Kidney (tissue), 14 donors: Measurements from ENCODE around the gene ANGPTL4. TPM values are rescaled to one million over a fixed set of nuclear protein-coding genes. Genes with fewer than 3 reads are reported as not detected.
A peak's percentile ranks its signal among the peaks of the same experiment; 100 is the strongest.

ENCODE experiments used
- DNase-seq, 5 donors: peaks; one replicate each; pipeline ENCODE4 v3.0.0-alpha.2; 2013 to 2020
- FAIRE-seq: peaks from 2 replicates; lab custom pipeline; 2012; peaks lifted over from hg19 to GRCh38; lab: Jason Lieb, UNC
- H3K27ac ChIP-seq, 2 donors: one replicate each; pipeline ENCODE4 v1.7.0; 2013; ENCODE audit warnings: low read depth in 2 of 2, low read length in 2 of 2, inconsistent platforms in 1 of 2
- H3K27me3 ChIP-seq: one replicate; pipeline ENCODE4 v1.7.1; 2013; ENCODE audit warnings: low read length, inconsistent platforms; ENCODE audit not compliant: control insufficient read depth, insufficient read depth
- H3K36me3 ChIP-seq, 3 donors: one replicate each; pipeline versions ENCODE4 v1.7.0 to v1.7.1; 2013; ENCODE audit warnings: low read length in 3 of 3, control low read depth in 1 of 3, inconsistent platforms in 1 of 3; ENCODE audit not compliant: insufficient read depth in 3 of 3, control insufficient read depth in 2 of 3
- H3K4me1 ChIP-seq, 3 donors: one replicate each; pipeline versions ENCODE4 v1.7.0 to v1.7.1; 2013; ENCODE audit warnings: low read length in 3 of 3, inconsistent platforms in 1 of 3, low read depth in 1 of 3; ENCODE audit not compliant: control insufficient read depth in 2 of 3, insufficient read depth in 2 of 3
- H3K4me3 ChIP-seq, 3 donors: one replicate each; pipeline versions ENCODE4 v1.7.0 to v1.8.1; 2013; ENCODE audit warnings: low read length in 3 of 3, control low read depth in 1 of 3, inconsistent platforms in 1 of 3
- H3K9ac ChIP-seq, 3 donors: one replicate each; pipeline versions ENCODE4 v1.7.0 to v1.7.1; 2013; ENCODE audit warnings: low read length in 3 of 3, control low read depth in 1 of 3, inconsistent platforms in 1 of 3
- H3K9me3 ChIP-seq, 3 donors: one replicate each; pipeline versions ENCODE4 v1.7.0 to v1.7.1; 2013; ENCODE audit warnings: low read length in 3 of 3, control low read depth in 1 of 3, inconsistent platforms in 1 of 3; ENCODE audit not compliant: control insufficient read depth in 2 of 3, insufficient read depth in 1 of 3
- CTCF ChIP-seq: IDR thresholded peaks from 3 replicates; pipeline ENCODE4 v1.5.1; 2012; ENCODE audit warnings: mild to moderate bottlenecking, moderate library complexity, borderline replicate concordance; ENCODE audit not compliant: insufficient read depth; ENCODE audit errors: extremely low read depth
- intact Hi-C: fragments of 100-400 bp; cut with DNase I; formaldehyde crosslinking; loops from one replicate; pipeline ENCODE4 v1.11.1; 2022
- polyA plus RNA-seq: library from polyadenylated mRNA; stranded (reverse); fragments of 350-450 nt; fragmentation: Illumina TruSeq; extraction: RNeasy Lipid Tissue Mini Kit (QIAGEN cat#74804); gene quantifications from one replicate; pipeline ENCODE4 v1.2.3, GENCODE V29; 2014; ENCODE audit warnings: low read depth, low replicate concordance; ENCODE audit not compliant: insufficient read depth
- total RNA-seq: library from RNA; stranded (reverse); fragmentation: NEBNext Ultra II Directional; extraction: Animal tissue kit (Norgen Biotek cat#: 25700); gene quantifications from one replicate; pipeline ENCODE4 v1.2.1, GENCODE V29; 2021
- donor health status: control.
- donor health status: control.
- donor health status: control.
- donor health status: control.
- donor health status: control.
- donor health status: DM: yes; HTN: yes; CAD: no.
- donor health status: Normal renal cell carcinoma (clear cell type).

ANGPTL4 gene
- total and polyA plus RNA-seq, 2 donors from 2014 or later, result 7.2 to 40.3 TPM

- FAIRE-seq, result no peak
- peak in 1 of 5 donors; percentile 32 for DNase-seq
- H3K27ac ChIP-seq, result no peak overlapping the region
- no peak for TF ChIP-seq CTCF
- no peak overlapping the region for H3K4me3 ChIP-seq
- peaks cover 0 to 54% (median 28%) of the 10 kb centered on the region in 3 donors for H3K4me1 ChIP-seq
- peaks cover 0 to 2% (median 0%) of the 10 kb centered on the region in 3 donors for H3K36me3 ChIP-seq
- intact Hi-C loops, result no loop called here
- H3K9me3 ChIP-seq, result no peaks in the 10 kb centered on the region
- no peak overlapping the region for H3K9ac ChIP-seq
- no peaks in the 10 kb centered on the region for H3K27me3 ChIP-seq
Measured at GRCh38 chr19:8395621-8396082, 31.7 kb downstream of the ANGPTL4 start.

- FAIRE-seq, result no peak
- intact Hi-C loops, result no loop called here
- TF ChIP-seq CTCF, result no peak
Measured at GRCh38 chr19:8396185-8396562, 32.2 kb downstream of the ANGPTL4 start.

GRCh38 chr19:8396563-8397203 lies 32.7 kb downstream of the ANGPTL4 start:
- peak overlapping the region; percentile 16 to 37 for H3K27ac ChIP-seq
- H3K4me3 ChIP-seq, result no peak overlapping the region
- peaks cover 0 to 2% (median 0%) of the 10 kb centered on the region in 3 donors for H3K36me3 ChIP-seq
- DNase-seq (peak in 3 of 5 donors; percentile 45 to 78 (median 47)), FAIRE-seq (no peak)
- H3K9me3 ChIP-seq, result no peaks in the 10 kb centered on the region
- no peaks in the 10 kb centered on the region for H3K27me3 ChIP-seq
- H3K9ac ChIP-seq, result peak overlapping the region in 1 of 3 donors; percentile 48
- peaks cover 0 to 45% (median 22%) of the 10 kb centered on the region in 3 donors for H3K4me1 ChIP-seq
- peak; percentile 53 for TF ChIP-seq CTCF
- intact Hi-C loops, result no loop called here

More at GRCh38 chr19:8396185-8396562, 32.2 kb downstream of the ANGPTL4 start:
- H3K9me3 ChIP-seq, result no peaks in the 10 kb centered on the region
- peaks cover 0 to 51% (median 27%) of the 10 kb centered on the region in 3 donors for H3K4me1 ChIP-seq
- no peaks in the 10 kb centered on the region for H3K27me3 ChIP-seq
- no peak overlapping the region for H3K27ac ChIP-seq
- no peak overlapping the region for H3K9ac ChIP-seq
- peaks cover 0 to 2% (median 0%) of the 10 kb centered on the region in 3 donors for H3K36me3 ChIP-seq
- no peak overlapping the region for H3K4me3 ChIP-seq
- DNase-seq, result no peak
